Fibroblast of lung (primary cell): ENCODE measurements around the gene RCBTB2.

ENCODE experiments used
- CTCF ChIP-seq, 2 donors: IDR thresholded peaks in 1 of 2; conservative IDR thresholded peaks in 1 of 2; 1 replicate in 1 of 2; 2 replicates in 1 of 2; pipeline ENCODE4 v1.5.1; 2011 to 2012; ENCODE audit warnings: low read length in 2 of 2, control low read depth in 1 of 2, inconsistent platforms in 1 of 2, low read depth in 1 of 2, mild to moderate bottlenecking in 1 of 2
- EZH2 ChIP-seq: IDR thresholded peaks from 2 replicates; pipeline ENCODE4 v1.5.1; 2012; ENCODE audit warnings: low read length, control low read depth, mild to moderate bottlenecking; ENCODE audit errors: missing control alignments

- TF ChIP-seq EZH2 (no peak), CTCF (conservative IDR thresholded peaks at IDR 0.05 in 1 of 2, IDR thresholded peaks at IDR 0.05 in 1 of 2; ENCODE audit: low read depth in 1 of 2, low read length in 2 of 2) (no peak)
Measured at GRCh38 chr13:48492096-48492440, 40.8 kb downstream of the RCBTB2 start.
